ENCODE results near the gene GP1BA.
A peak's percentile ranks its signal among the peaks of the same experiment; 100 is the strongest.
"Not testable (repeated sequence)": the region's sequence is repeated elsewhere in the genome, so short reads cannot be mapped to it uniquely, and the experiment has no call there.

The GP1BA gene

DNA sequence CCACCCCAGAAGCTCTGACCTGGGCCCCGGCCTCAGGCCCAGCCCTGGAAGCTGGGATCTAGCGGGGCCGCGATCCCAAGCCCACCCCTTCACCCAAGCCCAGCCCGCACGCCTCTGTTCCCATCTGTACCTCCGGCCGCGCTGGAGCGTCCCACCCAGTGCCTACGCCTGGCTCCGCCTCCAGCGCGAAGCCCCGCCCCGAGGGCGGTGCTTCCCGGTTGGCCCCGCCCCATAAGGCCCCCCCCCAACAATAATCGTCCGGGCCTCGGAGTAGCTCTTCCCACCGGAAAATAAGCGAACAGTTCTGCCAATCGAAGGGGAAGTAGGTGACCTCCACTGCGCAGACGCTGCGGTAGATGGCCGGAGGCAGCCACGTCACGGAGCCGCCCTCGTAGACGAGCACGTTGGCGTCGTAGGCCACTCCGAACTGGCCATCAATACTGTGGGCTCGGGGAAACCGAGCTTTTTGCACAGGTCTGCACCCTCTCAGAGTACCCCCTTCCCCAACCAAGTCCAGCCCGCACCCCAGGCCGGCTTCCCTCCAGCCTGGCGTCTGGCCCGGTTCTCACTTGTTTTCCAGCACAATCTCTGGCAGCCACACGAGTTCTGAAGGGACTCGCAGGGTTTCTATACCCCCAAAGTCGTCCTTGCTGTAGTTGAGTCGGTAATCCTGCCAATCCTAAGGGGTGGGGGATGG is 30.3 kb upstream of the GP1BA start:
- peak; percentile 83 for DNase-seq

- no peak for DNase-seq
These were observed 29.5 kb upstream of the GP1BA start for GRCh38 chr17:4902540-4902939.

GRCh38 chr17:4903051-4903818 is 28.8 kb upstream of the GP1BA start, which contains the start of gene CHRNE:
CHRNE (minus strand) TSS chr17:4903098; CDS start chr17:4903063, 35 bp downstream.
- peak; percentile 59 for DNase-seq

DNA sequence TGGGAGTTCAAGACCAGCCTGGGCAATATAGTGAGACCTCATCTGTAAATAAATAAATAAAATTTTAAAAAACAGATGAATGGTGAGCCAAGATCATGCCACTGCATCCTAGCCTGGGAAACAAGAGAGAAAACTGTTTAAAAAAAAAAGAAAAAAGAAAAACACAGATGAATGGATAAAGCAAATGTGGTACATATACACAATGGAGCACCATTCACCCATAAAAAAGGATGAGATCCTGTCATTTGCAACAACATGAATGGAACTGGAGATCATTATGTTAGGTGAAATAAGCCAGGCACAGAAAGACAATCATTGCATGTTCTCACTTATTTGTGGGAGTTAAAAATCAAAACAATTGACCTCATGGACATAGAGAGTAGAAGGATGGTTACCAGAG is 25.4 kb upstream of the GP1BA start:
- not testable (repeated sequence) for DNase-seq

DNA sequence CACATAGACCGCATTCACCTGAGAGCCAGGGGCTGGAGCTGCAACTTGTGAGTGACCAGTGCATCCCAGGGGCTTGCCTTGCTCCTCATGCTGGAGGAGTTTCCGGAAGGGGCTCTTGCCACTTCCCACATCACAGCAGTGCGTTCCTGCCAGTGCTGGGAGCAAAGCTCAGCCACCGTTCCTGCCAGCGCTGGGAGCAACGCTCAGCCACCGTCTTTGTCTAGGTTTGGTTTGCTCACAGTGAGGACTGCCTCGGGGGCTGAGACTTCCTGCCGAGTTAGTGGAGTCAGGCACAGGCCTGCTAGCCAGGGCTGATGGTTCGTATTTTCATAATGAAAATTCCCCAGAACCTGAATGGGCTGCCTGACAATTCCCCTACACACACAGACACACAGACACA is 23.8 kb upstream of the GP1BA start:
- DNase-seq: no peak

GRCh38 chr17:4908711-4909496 is 23.2 kb upstream of the GP1BA start:
- DNase-seq: peak; percentile 89

GRCh38 chr17:4913994-4914393 is 18.1 kb upstream of the GP1BA start:
- no peak for DNase-seq

GRCh38 chr17:4914551-4914950 is 17.5 kb upstream of the GP1BA start:
- DNase-seq: not testable (repeated sequence)

DNA sequence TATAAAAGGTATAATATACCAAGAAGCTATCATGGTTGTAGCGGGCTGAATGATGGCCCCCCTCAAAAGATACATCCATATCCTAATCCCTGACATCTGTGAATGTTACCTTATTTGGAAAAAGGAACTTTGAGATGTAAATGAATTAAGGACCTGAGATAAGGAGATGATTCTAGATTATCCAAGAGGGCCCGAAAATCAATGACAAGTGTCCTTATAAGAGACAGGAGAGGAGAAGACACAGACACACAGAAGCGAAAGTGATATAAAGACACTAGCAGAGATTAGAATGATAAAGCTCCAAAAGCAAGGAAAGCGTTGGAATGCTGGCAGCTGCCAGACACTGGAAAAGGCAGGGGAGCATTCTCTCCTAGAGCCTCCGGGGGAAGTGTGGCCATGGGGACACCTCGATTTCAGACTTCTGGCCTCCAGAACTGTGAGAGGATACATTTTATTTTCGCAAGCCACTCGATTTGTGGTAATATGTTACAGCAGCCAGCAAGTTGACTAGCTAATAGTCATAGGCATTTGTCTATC is 12.5 kb upstream of the GP1BA start:
- no peak for DNase-seq

GRCh38 chr17:4920351-4921048 is 11.6 kb upstream of the GP1BA start:
- peak; percentile 94 for DNase-seq

DNA sequence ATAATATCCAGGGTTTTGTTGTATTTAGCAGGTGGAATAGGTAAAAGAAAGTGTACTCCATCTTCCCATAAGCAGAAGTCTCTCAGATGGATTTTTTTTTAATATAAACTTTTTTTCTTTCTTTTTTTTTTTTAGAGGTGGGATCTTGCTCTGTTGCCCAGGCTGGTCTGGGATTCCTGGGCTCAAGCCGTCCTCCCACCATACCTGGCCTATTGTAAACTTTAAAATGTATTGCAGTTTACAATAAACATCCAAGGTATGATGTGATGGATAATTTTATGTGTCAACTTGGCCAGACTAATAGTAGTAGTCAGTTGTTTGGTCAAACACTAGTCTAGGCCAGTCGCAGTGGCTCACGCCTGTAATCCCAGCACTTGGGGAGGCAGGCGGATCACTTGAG is 10.8 kb upstream of the GP1BA start:
- no peak for DNase-seq

GRCh38 chr17:4926577-4927335 is 5.3 kb upstream of the GP1BA start:
- peak; percentile 90 for DNase-seq

DNA sequence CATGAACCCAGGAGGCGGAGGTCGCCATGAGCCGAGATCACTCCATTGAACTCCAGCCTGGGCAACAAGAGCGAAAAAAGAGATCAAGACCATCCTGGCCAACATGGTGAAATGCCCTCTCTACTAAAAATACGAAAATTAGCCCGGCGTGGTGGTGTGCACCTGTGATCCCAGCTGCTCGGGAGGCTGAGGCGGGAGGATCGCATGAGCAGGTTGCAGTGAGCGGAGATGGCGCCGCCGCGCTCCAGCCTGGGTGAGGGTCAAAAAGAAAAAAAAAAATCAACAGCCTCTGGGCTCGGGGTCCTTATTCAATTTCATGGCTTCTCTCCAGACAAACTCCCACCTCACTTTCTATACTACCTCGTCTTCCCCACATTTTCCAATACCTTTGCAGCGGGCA is 3.2 kb upstream of the GP1BA start:
- no peak for DNase-seq

DNA sequence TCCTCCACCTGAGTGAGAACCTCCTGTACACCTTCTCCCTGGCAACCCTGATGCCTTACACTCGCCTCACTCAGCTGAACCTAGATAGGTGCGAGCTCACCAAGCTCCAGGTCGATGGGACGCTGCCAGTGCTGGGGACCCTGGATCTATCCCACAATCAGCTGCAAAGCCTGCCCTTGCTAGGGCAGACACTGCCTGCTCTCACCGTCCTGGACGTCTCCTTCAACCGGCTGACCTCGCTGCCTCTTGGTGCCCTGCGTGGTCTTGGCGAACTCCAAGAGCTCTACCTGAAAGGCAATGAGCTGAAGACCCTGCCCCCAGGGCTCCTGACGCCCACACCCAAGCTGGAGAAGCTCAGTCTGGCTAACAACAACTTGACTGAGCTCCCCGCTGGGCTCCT is 679 bp downstream of the GP1BA start:
- DNase-seq: no peak

DNA sequence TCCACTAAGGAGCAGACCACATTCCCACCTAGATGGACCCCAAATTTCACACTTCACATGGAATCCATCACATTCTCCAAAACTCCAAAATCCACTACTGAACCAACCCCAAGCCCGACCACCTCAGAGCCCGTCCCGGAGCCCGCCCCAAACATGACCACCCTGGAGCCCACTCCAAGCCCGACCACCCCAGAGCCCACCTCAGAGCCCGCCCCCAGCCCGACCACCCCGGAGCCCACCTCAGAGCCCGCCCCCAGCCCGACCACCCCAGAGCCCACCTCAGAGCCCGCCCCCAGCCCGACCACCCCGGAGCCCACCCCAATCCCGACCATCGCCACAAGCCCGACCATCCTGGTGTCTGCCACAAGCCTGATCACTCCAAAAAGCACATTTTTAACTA is 1.6 kb downstream of the GP1BA start:
- DNase-seq: no peak

GRCh38 chr17:4934173-4934979 is 2.3 kb downstream of the GP1BA start:
- peak; percentile 63 for DNase-seq

DNA sequence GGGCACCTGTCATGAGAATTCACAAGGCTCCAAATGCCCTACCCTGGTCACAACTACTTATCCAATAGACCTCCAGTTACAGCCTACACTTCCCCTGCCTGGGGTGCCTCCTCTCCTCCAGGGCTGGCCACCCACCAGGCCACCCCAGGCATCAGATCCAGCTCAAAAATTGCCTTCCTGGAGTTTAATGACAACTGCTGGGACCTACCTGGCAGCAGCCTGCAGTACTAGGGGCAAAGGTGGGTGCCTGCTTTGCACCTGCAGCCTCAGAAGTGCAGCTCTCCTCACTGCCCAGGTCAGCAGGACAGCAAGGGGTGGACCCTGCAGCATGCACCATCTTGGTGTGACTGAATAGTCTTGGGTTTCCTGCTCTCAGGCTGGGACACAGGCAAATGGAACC is 3.6 kb downstream of the GP1BA start:
- DNase-seq: no peak

- no peak for DNase-seq
These were observed 4.4 kb downstream of the GP1BA start for GRCh38 chr17:4936436-4936835.

DNA sequence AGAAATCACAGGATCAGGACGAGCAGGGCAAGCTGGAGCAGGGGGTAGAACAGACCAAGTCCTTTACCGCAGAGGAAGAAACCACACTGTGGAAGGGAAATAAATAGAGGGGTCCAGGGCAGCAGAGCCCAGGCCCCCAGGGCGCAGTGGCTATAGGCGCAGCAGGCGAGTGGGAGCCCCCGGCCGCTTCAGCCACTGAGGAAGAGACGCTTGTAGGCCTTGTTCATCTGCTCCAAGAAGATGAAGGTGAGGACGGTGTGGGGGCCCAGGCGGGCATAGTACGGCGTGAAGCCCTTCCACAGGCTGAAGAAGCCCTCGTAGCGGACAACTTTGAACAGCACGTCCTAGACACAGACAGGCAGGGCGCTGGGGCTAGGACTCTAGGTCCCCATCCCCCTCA is 5.5 kb downstream of the GP1BA start:
- no peak for DNase-seq

DNA sequence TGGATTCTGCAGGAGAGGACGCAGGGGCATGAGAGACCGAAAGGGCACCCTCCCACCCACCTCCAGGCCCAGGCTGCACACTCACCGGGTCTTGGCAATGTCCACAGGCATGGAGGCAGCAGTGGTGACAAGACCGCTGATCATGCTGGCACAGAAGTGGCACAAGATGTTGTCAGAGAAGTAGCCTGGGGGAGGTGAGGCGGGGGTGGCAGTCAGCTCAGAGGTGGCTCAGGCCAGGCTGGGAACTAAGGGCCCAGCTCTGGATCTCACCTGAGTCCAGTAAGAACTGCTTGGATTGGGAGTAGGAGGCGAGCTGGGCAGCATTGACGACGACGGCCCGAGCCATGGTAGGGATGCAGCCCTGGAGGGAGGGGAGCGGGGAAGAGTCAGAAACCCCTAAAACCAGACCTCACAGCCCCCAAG is 6.0 kb downstream of the GP1BA start:
- no peak for DNase-seq
